Activated CD4-positive, alpha-beta T cell treated with anti-CD3 and anti-CD28 coated beads, Interleukin-2, Interleukin-4, amounts not matched to agents 100 ng/mL and 50 ng/mL, durations not matched to agents 16 hours and 8 hours (primary cell): ENCODE results near the gene AP2A1.

ENCODE experiments used
- DNase-seq: peaks from one replicate; pipeline ENCODE4 v3.0.0-alpha.2; 2020; ENCODE audit warnings: low spot score

Gene AP2A1

DNA sequence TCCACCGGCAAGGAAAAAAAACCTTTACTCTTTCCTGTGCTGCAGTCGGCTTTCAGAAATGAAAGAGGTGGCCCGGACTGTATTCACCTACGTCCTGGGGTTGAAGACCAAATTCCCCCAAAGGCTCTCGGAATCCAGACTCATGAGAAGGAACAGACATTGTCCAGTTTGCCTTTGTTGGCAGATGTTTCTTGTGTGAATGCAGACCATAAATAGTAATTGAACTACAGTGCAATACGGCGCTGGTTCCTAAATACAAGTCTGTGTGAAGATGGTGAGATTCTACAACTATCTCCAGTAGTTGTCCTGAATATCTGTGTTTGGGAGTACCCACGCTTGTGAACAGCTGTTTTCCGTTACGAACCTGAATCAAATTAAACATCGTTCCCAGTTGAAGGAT is 72.9 kb downstream of the AP2A1 start:
- DNase-seq: no peak

DNA sequence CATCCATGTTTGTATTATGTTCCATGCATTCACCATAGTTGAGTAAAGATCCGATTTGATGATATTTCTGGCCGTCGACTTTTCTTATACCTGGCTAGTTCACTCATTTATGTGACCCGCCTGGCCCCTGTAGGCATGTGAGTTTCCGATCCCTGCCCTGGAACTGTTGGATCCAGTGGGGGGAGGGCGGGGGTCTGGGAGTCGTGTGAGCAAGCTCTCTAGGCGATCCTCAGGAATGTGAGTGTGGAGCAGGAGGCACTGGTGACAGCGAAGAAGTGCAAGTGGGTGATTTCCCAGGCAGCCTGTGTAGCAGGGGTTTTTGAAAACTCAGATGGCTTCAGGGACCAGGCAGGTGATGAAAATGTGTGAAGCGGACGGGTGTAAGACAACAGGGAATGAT is 73.5 kb downstream of the AP2A1 start:
- DNase-seq: no peak

DNA sequence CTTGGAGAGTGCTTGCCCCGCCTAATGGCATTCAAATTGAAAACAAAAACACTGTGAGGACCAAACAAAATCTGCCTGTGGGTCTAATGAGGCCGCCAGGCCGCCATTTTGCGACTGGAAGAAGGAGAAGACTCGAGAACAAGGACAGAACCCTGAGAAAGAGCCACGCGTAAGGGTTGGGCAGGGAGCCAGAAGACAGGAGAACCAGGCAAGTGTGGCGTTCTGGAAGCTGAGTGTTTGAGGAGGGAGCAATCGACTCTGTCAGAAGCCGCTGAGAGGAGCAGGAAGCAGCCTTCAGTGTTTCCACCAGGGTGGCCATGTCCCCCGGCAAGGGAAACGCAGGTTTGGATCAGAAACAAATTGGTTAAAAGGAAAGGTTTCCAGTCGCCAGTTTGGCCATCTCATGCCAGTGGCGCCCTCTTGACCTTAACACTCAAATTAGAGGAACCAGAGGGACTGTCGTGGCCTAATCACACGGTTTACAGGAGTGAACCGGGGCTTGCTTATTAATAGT is 74.0 kb downstream of the AP2A1 start:
- no peak for DNase-seq

DNA sequence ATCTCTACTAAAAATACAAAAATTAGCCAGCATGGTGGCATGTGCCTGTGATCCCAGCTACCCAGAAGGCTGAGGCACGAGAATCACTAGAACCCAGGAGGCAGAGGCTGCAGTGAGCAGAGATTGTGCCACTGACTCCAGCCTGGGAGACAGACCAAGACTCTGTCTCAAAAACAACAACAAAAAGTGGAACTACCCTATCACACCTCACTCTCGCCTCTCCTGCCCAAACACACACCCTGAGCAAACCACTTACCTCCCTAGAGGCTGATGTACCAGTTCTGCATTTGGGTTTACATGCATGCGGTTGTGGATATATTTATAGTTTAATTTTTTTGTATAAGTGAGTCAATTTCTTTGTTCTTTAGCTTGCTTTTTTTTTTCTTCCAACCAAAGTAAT is 76.5 kb downstream of the AP2A1 start:
- no peak for DNase-seq

DNA sequence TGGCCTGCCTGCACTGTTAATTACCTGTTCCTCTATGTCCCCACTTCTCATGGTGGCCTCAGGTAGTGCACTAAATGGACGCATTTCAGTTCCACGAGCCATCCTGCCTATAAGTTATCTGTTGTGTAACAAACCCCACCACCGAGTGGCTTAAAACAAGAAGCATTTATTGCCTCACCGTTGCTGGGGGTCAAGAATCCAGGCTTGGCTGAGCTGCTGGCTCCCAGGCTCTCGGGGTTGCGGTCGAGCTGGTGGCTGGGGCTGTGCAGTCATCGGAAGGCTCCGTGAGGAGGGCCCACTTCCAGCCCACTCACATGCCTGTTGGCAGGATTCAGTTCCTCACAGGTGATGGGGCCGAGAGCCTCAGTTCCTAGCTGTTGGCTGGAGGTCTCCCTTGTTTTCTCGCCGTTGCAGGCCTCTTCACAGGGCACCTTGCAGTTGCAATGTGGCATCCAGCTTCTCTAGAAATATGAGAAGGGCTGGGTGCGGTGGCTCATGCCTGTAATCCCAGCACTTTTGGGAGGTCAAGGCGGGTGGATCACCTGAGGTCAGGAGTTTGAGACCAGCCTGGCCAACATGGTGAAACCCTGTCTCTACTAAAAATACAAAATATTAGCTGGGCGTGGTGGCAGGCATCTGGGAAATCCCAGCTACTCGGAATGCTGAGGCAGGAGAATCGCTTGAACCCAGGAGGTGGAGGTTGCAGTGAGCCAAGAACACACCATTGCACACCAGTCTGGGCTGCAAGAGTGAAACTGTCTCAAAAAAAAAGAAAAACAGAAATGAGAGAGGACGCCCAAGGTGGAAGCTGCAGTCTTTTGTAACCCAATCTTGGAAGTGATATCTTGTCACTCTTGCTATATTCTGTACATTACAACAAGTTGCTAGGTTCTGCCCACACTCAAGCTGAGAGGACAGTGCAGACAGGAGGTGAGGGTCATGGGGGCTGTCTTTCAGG is 77.6 kb downstream of the AP2A1 start:
- no peak for DNase-seq

DNA sequence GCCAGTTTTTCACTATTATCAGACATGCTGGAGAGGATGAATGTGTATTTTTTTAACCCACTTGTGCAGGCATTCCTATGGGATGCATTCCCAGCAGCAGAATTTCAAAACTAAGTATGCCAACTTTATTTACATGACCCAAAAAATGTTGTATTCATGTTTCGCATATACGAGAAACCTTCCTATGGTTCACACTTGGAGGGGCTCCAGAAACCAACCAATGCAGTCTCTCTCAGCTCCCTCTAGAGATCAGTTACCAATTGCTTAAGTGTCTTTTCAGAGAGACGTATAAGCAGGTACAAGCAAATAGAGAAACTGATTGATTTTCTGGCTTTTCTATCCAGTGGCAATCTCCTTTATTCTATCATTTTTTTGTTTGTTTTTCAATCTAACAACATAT is 78.6 kb downstream of the AP2A1 start:
- DNase-seq: no peak

DNA sequence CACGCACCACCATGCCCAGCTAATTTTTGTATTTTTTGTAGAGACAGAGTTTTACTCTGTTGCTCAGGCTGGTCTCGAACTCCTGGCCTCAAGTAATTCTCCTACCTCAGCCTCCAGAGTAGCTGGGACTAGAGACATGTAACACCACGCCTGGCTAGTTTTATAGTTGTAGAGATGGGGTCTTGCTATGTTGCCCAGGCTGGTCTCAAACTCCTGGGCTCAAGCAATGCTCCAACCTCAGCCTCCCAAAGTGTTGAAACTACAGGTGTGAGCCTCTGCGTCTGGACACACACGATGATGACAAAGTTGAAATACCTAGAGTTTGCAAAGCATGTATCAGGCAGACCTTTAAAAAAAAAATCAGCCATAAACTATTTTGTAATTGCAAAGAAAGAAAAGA is 79.6 kb downstream of the AP2A1 start:
- DNase-seq: no peak

DNA sequence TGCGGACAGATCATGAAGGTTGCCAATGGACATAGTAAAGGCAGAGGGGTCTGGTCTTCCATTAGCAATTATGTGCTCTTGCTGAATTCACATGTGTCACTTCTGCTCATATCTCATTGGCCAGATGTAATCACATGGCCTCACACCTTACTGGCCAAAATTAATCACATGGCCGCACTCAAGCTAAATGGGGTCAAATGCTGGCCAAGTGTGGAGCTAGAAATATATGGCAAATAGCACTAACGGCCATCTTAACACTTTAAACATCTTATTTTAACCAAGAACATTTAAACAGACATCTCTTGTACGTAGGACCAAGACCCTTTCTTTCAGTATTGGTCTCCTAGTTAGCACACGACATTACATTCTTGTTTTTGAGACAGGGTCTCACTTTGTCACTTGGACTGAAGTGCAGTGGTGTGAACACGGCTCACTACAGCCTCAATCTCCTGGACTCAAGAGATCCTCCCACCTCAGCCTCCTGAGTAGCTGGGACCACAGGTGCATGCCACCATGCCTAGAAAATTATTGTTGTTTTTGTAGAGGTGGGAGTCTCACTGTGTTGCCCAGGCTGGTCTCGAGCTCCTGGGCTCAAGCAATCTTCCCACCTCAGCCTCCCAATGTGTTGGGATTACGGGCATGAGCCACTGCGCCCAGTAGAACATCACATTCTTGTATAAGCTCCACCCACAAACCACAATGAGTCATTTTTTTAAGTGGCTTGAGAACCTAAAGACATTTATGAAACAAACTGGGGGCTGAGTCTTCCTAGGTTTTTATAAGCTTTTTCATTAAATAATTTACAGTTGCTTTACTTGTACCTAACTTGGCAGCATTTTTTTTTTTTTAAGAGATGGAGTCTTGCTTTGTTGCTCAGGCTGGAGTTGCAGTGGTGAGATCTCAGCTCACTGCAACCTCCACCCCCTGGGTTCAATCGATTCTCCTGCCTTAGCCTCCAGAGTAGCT is 81.2 kb downstream of the AP2A1 start:
- peak; percentile 56 for DNase-seq

DNA sequence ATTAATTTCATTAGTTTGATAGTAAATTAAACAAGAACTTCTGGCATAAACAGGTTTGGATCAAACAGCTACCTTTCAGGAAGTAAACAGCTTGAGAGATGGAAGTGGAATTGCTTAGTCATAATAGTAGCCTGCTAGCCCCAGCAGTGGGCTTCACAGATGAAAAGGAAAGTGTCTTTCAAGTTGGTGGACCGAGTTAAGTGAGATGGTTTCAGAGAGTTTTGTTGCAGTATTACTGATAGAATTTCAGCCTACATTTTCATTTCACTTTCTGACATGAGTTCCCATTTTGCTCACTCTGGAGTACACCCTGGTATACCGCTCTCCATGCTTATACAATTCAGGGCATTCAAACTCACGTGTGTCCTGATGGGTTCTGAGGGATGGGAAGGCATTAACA is 82.1 kb downstream of the AP2A1 start:
- peak; percentile 49 for DNase-seq

DNA sequence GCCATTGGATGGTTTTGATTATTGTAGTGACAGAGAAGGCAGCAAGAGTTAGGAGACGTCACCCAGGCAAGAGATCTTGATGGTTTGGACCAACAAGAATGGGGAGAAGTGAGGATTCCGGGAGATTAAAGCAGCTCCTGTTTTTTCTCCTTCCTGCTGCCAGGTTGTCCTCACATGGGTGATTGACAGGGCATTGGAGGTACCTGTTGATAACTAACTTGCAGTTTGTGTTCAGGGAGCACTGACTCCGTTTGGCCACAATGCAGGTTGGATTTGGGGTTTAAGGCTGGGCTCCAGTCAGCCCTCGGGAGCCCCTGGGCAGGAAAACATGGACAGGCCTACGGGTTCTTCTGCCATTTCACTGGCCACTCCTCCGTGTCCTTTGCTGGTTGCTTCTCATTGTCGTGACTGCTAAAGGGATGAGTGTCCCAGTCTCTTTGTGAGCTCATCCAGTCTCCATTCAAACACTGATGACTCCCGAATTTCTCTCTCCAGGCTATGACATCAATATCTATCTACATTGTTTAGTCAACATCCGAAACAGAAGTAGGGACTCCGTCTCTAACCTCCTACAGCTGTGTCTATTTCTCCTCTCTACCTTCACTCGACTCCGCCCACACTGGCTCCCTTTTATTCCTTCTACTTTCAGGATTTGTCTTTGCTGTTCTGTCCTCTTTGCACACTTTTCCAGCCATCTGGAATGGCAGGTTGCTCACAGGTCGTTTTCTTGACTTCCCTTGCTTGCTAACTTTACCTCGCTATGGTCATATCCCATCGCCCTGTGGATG is 82.8 kb downstream of the AP2A1 start:
- no peak for DNase-seq

DNA sequence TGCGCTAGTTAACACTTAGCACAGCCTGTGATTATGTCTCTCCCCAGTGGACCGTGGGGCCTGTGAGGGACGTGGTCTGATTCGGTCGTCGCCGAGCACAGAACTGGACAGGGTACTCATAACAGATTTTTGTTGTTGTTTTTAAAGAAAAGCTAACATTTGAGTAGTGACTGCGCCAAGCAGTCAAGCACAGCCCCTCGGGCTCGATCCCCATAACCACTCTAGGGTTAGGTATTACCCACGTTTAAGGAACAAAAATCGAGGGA is 83.4 kb downstream of the AP2A1 start:
- DNase-seq: no peak

DNA sequence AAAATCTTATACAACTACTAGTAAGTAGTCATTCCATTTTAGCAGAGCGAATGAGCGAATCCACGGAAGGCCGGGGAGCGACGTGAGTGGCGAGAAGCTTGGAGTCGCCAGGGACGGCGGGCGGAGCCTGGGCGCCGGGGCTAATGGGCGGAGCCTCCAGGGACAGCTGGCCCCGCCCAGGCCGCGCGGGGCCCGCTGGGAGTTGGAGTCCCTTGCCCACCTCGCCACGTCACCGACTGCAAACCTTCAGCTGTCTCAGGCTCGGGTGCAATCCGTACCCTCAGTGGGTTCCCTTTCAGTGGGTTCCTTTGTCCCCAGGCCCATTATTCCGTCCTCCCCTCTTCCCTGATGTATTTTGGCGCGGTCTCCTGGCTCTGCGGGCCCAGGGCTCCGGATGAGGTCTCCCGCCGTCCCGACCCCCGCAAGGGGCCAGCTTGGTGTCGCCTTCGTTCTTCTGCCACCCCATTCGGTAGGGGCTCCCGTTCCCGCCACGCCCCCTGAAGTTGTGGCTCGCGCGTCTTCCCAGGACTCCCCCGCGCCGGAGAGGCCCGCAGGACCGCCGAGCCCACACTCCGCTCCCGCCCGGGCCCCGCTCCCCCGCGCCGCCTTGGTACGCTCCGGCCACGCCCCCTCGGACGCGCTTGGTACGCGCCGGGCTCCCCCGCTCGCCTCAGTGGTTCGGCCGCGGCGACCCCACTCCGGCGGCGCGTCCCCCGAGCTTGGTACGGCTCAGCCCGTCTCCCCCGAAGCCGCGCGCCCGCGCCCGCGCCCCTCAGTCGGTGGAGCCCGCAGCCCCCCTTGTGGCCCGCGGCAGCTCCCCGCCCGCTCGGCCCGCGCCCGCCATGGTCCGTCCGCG is 83.9 kb downstream of the AP2A1 start, which contains the start of gene PTOV1:
PTOV1 (plus strand) TSS at position 673 of the 856 bp plus-strand sequence.
- peak; percentile 88 for DNase-seq

DNA sequence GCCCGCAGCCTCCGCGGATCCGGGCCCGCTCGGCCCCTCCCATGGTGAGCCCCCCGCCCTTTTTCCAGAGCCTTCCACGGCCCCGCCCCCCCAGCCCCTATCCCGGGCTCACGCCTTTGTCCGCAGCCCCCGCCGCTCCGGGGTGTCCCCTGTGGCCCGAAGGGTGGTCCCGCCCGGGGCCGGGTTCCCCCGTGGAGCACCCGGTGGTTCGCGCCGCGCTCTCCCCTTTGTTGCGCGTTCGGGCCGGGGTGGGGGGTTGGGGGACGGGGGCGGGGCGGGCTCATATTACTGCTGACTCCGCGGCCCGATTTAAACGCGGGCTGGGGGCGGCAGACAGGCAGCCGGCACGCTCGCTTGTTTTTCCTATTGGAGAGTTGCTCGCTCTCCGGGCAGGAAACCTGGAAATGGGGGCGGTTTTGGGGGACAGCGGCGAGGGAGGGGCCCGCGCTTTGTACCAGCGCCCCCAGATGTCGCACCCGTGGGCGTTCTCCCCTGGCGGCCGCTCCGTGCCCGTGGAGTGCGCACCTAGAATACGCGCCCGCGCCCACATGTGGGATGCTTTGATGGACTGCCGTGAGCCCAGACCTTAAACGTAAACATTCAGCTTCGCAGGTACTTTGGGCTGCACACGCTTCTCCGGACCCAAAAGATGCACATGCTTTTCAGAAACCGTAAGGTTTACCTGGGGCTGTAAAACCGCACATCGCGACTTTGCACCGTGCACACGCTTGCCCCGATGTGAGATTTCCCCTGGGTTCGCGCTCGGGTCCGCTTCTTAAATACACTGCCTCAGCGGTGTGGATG is 84.9 kb downstream of the AP2A1 start:
- no peak for DNase-seq

DNA sequence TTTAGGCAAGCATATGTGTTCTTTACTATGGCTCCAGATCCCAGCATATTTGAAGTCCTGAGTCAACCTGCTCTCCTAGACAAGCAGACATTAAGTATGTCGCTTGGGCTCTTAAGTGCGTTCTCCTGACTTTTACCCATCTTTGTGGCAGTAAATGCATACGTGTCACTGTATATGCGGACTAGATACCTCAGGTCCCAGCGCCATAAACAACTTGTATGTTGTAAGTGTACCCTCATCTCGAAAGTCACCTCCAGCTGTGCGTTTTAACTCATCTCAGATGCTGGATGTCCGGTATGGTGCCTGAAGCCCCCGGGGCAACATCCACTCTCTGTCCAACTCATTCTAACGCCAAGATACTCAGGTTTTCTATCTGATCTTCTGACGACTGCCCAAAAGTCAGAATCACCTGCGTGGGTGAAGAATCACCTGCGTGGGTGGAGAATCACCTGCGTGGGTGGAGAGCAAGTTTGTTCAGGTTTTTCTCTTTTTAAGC is 85.9 kb downstream of the AP2A1 start:
- no peak for DNase-seq

DNA sequence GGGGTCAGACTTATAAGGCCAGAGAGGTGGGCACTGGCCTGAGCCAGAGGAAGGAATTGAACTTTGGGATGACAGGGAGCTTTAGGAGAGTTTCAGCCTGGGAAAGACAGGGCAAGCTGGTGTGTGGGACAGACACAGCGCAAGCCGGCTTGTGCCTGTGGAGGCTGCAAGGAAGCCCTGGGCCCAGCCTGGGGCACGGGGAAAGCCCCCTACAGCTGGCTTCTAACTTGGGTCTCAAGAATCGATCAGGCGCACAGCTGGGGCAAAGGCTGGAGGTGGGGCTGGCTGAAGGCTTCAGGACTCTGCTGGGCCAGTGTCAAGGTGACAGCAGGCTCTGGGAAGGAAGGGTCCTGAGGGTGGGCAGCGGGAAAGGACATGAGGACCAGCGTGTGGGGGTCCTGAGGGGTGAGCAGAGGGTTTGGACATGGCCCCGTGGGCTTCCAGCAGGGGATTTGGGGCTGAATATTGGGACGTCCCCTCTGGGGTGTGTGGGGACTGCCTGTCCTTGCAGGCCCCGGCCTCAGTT is 87.1 kb downstream of the AP2A1 start:
- no peak for DNase-seq

DNA sequence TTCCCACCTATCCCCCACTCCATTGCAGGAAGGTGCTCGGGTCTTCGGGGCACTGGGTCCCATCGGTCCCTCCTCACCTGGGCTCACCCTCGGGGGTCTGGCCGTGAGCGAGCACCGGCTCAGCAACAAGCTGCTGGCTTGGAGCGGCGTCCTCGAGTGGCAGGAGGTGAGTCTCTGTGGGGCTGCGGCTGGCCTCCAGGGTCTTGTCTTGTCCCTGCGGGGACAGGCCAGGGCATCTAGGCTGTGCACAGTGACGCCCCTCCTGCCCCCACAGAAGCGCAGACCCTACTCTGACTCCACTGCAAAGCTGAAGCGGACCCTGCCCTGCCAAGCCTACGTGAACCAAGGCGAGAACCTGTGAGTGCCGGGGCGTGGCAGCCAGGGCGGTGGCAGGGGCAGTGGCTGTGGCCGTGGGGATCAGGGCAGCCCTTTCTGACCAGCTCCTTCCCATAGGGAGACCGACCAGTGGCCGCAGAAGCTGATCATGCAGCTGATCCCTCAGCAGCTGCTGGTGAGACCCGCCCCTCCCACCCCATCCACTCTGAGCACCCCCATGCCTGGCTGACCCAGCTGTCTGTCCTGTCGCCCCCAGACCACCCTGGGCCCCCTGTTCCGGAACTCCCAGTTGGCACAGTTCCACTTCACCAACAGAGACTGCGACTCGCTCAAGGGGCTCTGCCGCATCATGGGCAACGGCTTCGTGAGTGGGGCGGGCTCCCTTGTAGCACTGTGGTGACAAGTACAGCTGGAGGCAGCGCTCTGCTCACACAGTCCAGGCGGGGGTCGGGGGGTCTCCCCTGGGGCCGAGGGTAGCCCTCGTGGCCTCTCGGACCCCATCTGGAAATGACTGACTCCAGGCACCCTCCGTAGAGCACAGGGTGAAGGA is 87.8 kb downstream of the AP2A1 start:
- DNase-seq: no peak

DNA sequence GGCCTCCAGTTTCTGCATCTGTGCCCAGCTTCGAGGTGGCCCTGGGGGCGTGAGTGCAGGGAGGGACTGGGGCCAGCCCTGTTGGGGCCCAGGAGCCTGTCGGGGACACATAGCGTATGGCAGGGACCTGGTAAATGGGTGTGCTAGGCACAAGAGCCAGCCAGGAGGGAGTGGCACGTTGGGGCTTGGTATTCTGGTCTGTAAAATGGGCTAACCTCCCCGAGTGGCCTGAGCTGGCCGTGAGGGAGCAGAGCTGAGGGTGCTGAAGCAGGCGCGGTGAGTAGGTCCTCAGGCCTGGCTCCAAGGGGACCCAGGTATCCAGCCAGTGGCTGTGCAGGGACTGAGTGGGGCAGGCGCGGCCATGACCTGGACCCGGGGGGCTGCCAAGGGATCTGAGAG is 88.5 kb downstream of the AP2A1 start:
- DNase-seq: no peak

DNA sequence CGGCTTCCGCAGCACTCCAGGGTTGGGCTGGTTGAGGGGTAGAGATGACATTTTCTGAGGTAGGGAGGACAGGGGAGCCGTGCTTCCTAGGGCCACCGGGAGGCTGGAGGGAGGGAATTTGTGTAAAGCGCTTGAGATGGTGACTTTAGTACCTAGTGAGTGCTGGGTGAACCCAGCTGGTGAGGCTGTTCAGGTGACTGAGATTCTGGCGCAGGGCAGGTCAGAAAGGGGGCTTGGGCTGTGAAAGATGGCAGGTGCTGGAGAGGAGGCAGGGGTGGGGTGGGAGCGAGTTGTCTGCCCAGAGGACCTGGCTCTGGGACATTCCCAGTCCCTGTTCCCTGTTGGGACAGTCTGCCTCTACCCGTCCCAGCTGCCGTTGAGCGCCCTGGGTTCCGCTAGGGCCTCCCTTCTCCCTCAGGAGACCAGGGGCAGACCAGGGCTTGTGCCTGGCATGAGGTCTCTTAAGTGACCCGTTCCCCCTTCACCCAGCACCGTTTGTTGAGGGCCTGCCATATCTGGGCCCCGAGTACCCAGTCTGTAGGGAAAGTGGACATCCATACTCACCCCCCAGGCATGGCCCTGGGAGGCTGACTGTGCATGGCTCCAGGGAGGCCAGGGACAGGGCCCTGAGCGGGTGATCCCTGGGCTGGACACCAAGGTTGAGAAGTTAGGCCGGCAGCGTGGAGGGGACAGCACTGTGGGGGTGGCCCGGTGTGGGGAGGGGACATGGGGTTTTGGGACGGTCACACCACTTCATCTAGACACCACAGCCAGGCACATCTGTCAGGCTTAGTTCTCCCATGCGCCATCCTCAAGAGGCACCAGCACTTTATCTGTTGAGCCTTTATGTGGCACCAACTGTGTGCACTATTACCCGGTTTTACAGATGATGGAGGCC is 89.1 kb downstream of the AP2A1 start:
- no peak for DNase-seq
